ENCODE data around the gene RILPL1.

- TF ChIP-seq CTCF (IDR thresholded peaks at IDR 0.05) (no peak), POLR2A (IDR thresholded peaks at IDR 0.05) (no peak)
Observed at GRCh38 chr12:123488539-123489230, 44.8 kb downstream of the RILPL1 start.

Measured in right lobe of liver (tissue), 4 donors.